HG02798 (cell line): ENCODE data around the gene SLX9.
"Not testable (repeated sequence)": the region's sequence is repeated elsewhere in the genome, so short reads cannot be mapped to it uniquely, and the experiment has no call there.

Experiments used
- ATAC-seq: cut with Tn5 transposase; IDR thresholded peaks from one replicate; pipeline ENCODE4 v1.9.1; 2021; ENCODE audit warnings: mild to moderate bottlenecking; ENCODE audit not compliant: unreplicated experiment, poor library complexity

Gene SLX9

GRCh38 chr21:45014747-45015468, 75.1 kb downstream of the SLX9 start:
- ATAC-seq: no peak

GRCh38 chr21:45015469-45015860, 75.6 kb downstream of the SLX9 start:
- no peak for ATAC-seq

GRCh38 chr21:45016031-45016405, 76.2 kb downstream of the SLX9 start:
- ATAC-seq: no peak

- ATAC-seq: no peak
Observed at GRCh38 chr21:45016406-45017038, 76.7 kb downstream of the SLX9 start.

- ATAC-seq: no peak
Observed at GRCh38 chr21:45017039-45017960, 77.5 kb downstream of the SLX9 start.

- ATAC-seq: no peak
Observed at GRCh38 chr21:45018131-45019075, 78.6 kb downstream of the SLX9 start.

- ATAC-seq: no peak
Observed at GRCh38 chr21:45019076-45019886, 79.5 kb downstream of the SLX9 start.

GRCh38 chr21:45019887-45020537, 80.2 kb downstream of the SLX9 start:
- no peak for ATAC-seq

- no peak for ATAC-seq
Observed at GRCh38 chr21:45020629-45021427, 81.0 kb downstream of the SLX9 start.

GRCh38 chr21:45021428-45022347, 81.9 kb downstream of the SLX9 start:
- ATAC-seq: no peak

GRCh38 chr21:45022348-45022675, 82.5 kb downstream of the SLX9 start:
- no peak for ATAC-seq

GRCh38 chr21:45022736-45023135, 82.9 kb downstream of the SLX9 start:
- ATAC-seq: no peak

- not testable (repeated sequence) for ATAC-seq
Observed at GRCh38 chr21:45024516-45024915, 84.7 kb downstream of the SLX9 start.

- no peak for ATAC-seq
Observed at GRCh38 chr21:45026066-45026745, 86.4 kb downstream of the SLX9 start.
